KOPT-K1 (cell line): Measurements from ENCODE around the gene RHBDD3.
"Not testable (repeated sequence)": the region's sequence is repeated elsewhere in the genome, so short reads cannot be mapped to it uniquely, and the experiment has no call there.

Experiments used
- H3K27ac ChIP-seq: fragments of 200-600 bp; sonication (generic); 2 replicates; pipeline ENCODE4 v1.5.1; 2016; ENCODE audit warnings: antibody characterized with exemption, mild to moderate bottlenecking, low read depth, low read length; ENCODE audit not compliant: poor library complexity, severe bottlenecking
- H3K36me3 ChIP-seq: fragments of 200-600 bp; sonication (generic); 2 replicates; pipeline ENCODE4 v1.5.1; 2017; ENCODE audit warnings: antibody characterized with exemption, mild to moderate bottlenecking, low read length, moderate library complexity; ENCODE audit not compliant: insufficient read depth
- H3K9me3 ChIP-seq: fragments of 200-600 bp; sonication (generic); 2 replicates; pipeline ENCODE4 v1.5.1; 2017; ENCODE audit warnings: antibody characterized with exemption, low read length, mild to moderate bottlenecking; ENCODE audit not compliant: insufficient read depth, poor library complexity, severe bottlenecking

Gene RHBDD3

GRCh38 chr22:29251981-29252911 is 15.5 kb downstream of the RHBDD3 start:
- H3K9me3 ChIP-seq: no peaks in the 10 kb centered on the region
- H3K27ac ChIP-seq: no peak overlapping the region
- H3K36me3 ChIP-seq: no peaks in the 10 kb centered on the region

GRCh38 chr22:29251265-29251664 is 16.5 kb downstream of the RHBDD3 start:
- Histone ChIP-seq H3K27ac (no peak overlapping the region), H3K9me3 (no peaks in the 10 kb centered on the region), H3K36me3 (no peaks in the 10 kb centered on the region)

GRCh38 chr22:29247891-29248290 is 19.9 kb downstream of the RHBDD3 start:
- H3K36me3 ChIP-seq: peaks cover 12% of the 10 kb centered on the region; the same call in 1 of the 2 replicates
- not testable (repeated sequence) for H3K9me3 ChIP-seq, H3K27ac ChIP-seq

GRCh38 chr22:29245626-29246385 is 22.0 kb downstream of the RHBDD3 start:
- peaks cover 30% of the 10 kb centered on the region for H3K36me3 ChIP-seq

GRCh38 chr22:29244785-29245625 is 22.8 kb downstream of the RHBDD3 start:
- H3K27ac ChIP-seq: peak overlapping the region; percentile 45
- H3K9me3 ChIP-seq: peaks cover 38% of the 10 kb centered on the region
- peaks cover 36% of the 10 kb centered on the region for H3K36me3 ChIP-seq

More at GRCh38 chr22:29245626-29246385, 22.0 kb downstream of the RHBDD3 start:
- Histone ChIP-seq H3K9me3 (peaks cover 30% of the 10 kb centered on the region), H3K27ac (peak overlapping the region; percentile 45)

- H3K36me3 ChIP-seq: peaks cover 44% of the 10 kb centered on the region
- no peak overlapping the region for H3K27ac ChIP-seq
- peaks cover 48% of the 10 kb centered on the region for H3K9me3 ChIP-seq
Measured at GRCh38 chr22:29243874-29244446, 23.8 kb downstream of the RHBDD3 start.

GRCh38 chr22:29240481-29240880 is 27.3 kb downstream of the RHBDD3 start:
- peaks cover 51% of the 10 kb centered on the region for H3K9me3 ChIP-seq
- not testable (repeated sequence) for H3K27ac ChIP-seq
- peaks cover 44% of the 10 kb centered on the region for H3K36me3 ChIP-seq

- Histone ChIP-seq H3K27ac (no peak overlapping the region), H3K9me3 (peaks cover 7% of the 10 kb centered on the region), H3K36me3 (peaks cover 4% of the 10 kb centered on the region; the same call in 1 of the 2 replicates)
Measured at GRCh38 chr22:29233277-29233877, 34.4 kb downstream of the RHBDD3 start.

- Histone ChIP-seq H3K27ac (no peak overlapping the region), H3K9me3 (peaks cover 7% of the 10 kb centered on the region), H3K36me3 (peaks cover 4% of the 10 kb centered on the region; the same call in 1 of the 2 replicates)
Measured at GRCh38 chr22:29231971-29232959, 35.5 kb downstream of the RHBDD3 start.

- H3K9me3 ChIP-seq: peaks cover 7% of the 10 kb centered on the region
- peaks cover 9% of the 10 kb centered on the region; the same call in 1 of the 2 replicates for H3K36me3 ChIP-seq
- H3K27ac ChIP-seq: no peak overlapping the region
Measured at GRCh38 chr22:29230972-29231875, 36.6 kb downstream of the RHBDD3 start.

- Histone ChIP-seq H3K36me3 (peaks cover 6% of the 10 kb centered on the region; the same call in 1 of the 2 replicates), H3K9me3 (no peaks in the 10 kb centered on the region), H3K27ac (no peak overlapping the region)
Measured at GRCh38 chr22:29226351-29226981, 41.3 kb downstream of the RHBDD3 start.
